H9 (cell line): ENCODE data around the gene WDR87. TPM values are rescaled to one million over a fixed set of nuclear protein-coding genes. Genes with fewer than 3 reads are reported as not detected.

Source experiments
- DNase-seq: peaks from one replicate; pipeline ENCODE4 v3.0.0-alpha.2; 2017
- H2AFZ ChIP-seq: one replicate; pipeline ENCODE4 v1.6.1; 2013; ENCODE audit warnings: mild to moderate bottlenecking, low read length, control low read depth, moderate library complexity
- H2AK5ac ChIP-seq: 2 replicates; pipeline ENCODE4 v1.6.1; 2013; ENCODE audit warnings: low read length, control low read depth, mixed read lengths; ENCODE audit not compliant: insufficient read length
- H2BK120ac ChIP-seq: one replicate; pipeline ENCODE4 v1.6.1; 2013; ENCODE audit warnings: low read depth, mild to moderate bottlenecking, low read length, control low read depth, inconsistent platforms; ENCODE audit not compliant: poor library complexity, severe bottlenecking
- H2BK12ac ChIP-seq: 2 replicates; pipeline ENCODE4 v1.6.1; 2013; ENCODE audit warnings: low read length, control low read depth, mixed read lengths, low read depth; ENCODE audit not compliant: insufficient read length
- H2BK15ac ChIP-seq: 2 replicates; pipeline ENCODE4 v1.6.1; 2013; ENCODE audit warnings: low read depth, low read length, control low read depth
- H2BK20ac ChIP-seq: one replicate; pipeline ENCODE4 v1.6.1; 2013; ENCODE audit warnings: low read depth, mild to moderate bottlenecking, low read length, control low read depth, inconsistent platforms; ENCODE audit not compliant: poor library complexity, severe bottlenecking
- H2BK5ac ChIP-seq: 2 replicates; pipeline ENCODE4 v1.6.1; 2013; ENCODE audit warnings: low read length, control low read depth, mixed read lengths; ENCODE audit not compliant: insufficient read length
- H3K14ac ChIP-seq: 2 replicates; pipeline ENCODE4 v1.6.1; 2013; ENCODE audit warnings: low read length, control low read depth; ENCODE audit not compliant: insufficient read depth
- H3K18ac ChIP-seq: 2 replicates; pipeline ENCODE4 v1.6.1; 2013; ENCODE audit warnings: low read depth, mild to moderate bottlenecking, mixed read lengths, low read length, control low read depth; ENCODE audit not compliant: insufficient read length
- H3K23ac ChIP-seq: 2 replicates; pipeline ENCODE4 v1.6.1; 2013; ENCODE audit warnings: low read length, control low read depth, mixed read lengths, low read depth; ENCODE audit not compliant: insufficient read length
- H3K23me2 ChIP-seq: 2 replicates; pipeline ENCODE4 v1.6.1; 2013; ENCODE audit warnings: low read depth, mild to moderate bottlenecking, mixed read lengths, low read length, control low read depth; ENCODE audit not compliant: insufficient read length, poor library complexity, severe bottlenecking
- H3K27ac ChIP-seq: 2 replicates; pipeline ENCODE4 v1.5.1; 2013; ENCODE audit warnings: low read length, control low read depth, mixed read lengths, low read depth; ENCODE audit not compliant: insufficient read length
- H3K27me3 ChIP-seq: 2 replicates; pipeline ENCODE4 v1.6.1; 2013; ENCODE audit warnings: low read length, control low read depth, inconsistent platforms; ENCODE audit not compliant: insufficient read depth
- H3K4ac ChIP-seq: 2 replicates; pipeline ENCODE4 v1.6.1; 2013; ENCODE audit warnings: low read depth, mild to moderate bottlenecking, control low read depth, inconsistent platforms, low read length, moderate library complexity
- H3K4me1 ChIP-seq: 2 replicates; pipeline ENCODE4 v1.6.1; 2013; ENCODE audit warnings: low read length, control low read depth, inconsistent platforms; ENCODE audit not compliant: insufficient read depth
- H3K4me2 ChIP-seq: 2 replicates; pipeline ENCODE4 v1.6.1; 2013; ENCODE audit warnings: low read length, control low read depth, mixed read lengths; ENCODE audit not compliant: insufficient read length, insufficient read depth
- H3K56ac ChIP-seq: 2 replicates; pipeline ENCODE4 v1.6.1; 2013; ENCODE audit warnings: low read depth, mild to moderate bottlenecking, mixed read lengths, low read length, control low read depth; ENCODE audit not compliant: insufficient read length
- H3K79me1 ChIP-seq: 2 replicates; pipeline ENCODE4 v1.6.1; 2013; ENCODE audit warnings: low read depth, mild to moderate bottlenecking, moderate library complexity, low read length, control low read depth, inconsistent platforms; ENCODE audit not compliant: insufficient read depth, poor library complexity, severe bottlenecking
- H3K79me2 ChIP-seq: 2 replicates; pipeline ENCODE4 v1.6.1; 2013; ENCODE audit warnings: low read length, control low read depth, inconsistent platforms; ENCODE audit not compliant: insufficient read depth
- H3K9ac ChIP-seq: 2 replicates; pipeline ENCODE4 v1.6.1; 2013; ENCODE audit warnings: low read length, control low read depth, mixed read lengths; ENCODE audit not compliant: insufficient read length; ENCODE audit errors: extremely low read depth
- H3K9me3 ChIP-seq: one replicate; pipeline ENCODE4 v1.6.1; 2013; ENCODE audit warnings: low read depth, low read length, inconsistent platforms; ENCODE audit not compliant: control insufficient read depth
- H3T11ph ChIP-seq: one replicate; pipeline ENCODE4 v1.6.1; 2013; ENCODE audit warnings: mild to moderate bottlenecking, low read length, control low read depth, inconsistent platforms
- H4K20me1 ChIP-seq: one replicate; pipeline ENCODE4 v1.6.1; 2013; ENCODE audit not compliant: control insufficient read depth, insufficient read length, insufficient read depth
- H4K5ac ChIP-seq: 2 replicates; pipeline ENCODE4 v1.6.1; 2013; ENCODE audit warnings: low read depth, mild to moderate bottlenecking, mixed read lengths, low read length, control low read depth; ENCODE audit not compliant: insufficient read length
- H4K8ac ChIP-seq: replicated peaks from 2 replicates; pipeline ENCODE4 v1.6.1; 2013; ENCODE audit warnings: low read length, control low read depth, mixed read lengths, low read depth; ENCODE audit not compliant: insufficient read length
- H4K91ac ChIP-seq: 2 replicates; pipeline ENCODE4 v1.6.1; 2013; ENCODE audit warnings: low read depth, mild to moderate bottlenecking, moderate library complexity, mixed read lengths, low read length, control low read depth; ENCODE audit not compliant: insufficient read length
- H3K27ac Mint-ChIP-seq, 3 experiments: 2 replicates in 2 of 3; 3 replicates in 1 of 3; pipeline ENCODE4 v1.8.0; 2020 to 2021; ENCODE audit warnings: mixed read lengths in 3 of 3, mild to moderate bottlenecking in 1 of 3, moderate library complexity in 1 of 3
- H3K27me3 Mint-ChIP-seq: 2 replicates; pipeline ENCODE4 v1.8.0; 2021; ENCODE audit warnings: low read depth, mild to moderate bottlenecking, moderate library complexity, mixed read lengths
- H3K36me3 Mint-ChIP-seq, 3 experiments: 2 replicates in 2 of 3; 3 replicates in 1 of 3; pipeline ENCODE4 v1.8.0; 2020 to 2021; ENCODE audit warnings: low read depth in 3 of 3, mixed read lengths in 3 of 3; ENCODE audit not compliant: insufficient read depth in 1 of 3
- H3K4me1 Mint-ChIP-seq, 2 experiments: 2 replicates each; pipeline ENCODE4 v1.8.0; 2020; ENCODE audit warnings: mixed read lengths in 2 of 2
- H3K4me3 Mint-ChIP-seq, 2 experiments: 2 replicates in 1 of 2; 3 replicates in 1 of 2; pipeline ENCODE4 v1.8.0; 2020 to 2021; ENCODE audit warnings: mild to moderate bottlenecking in 2 of 2, mixed read lengths in 2 of 2, moderate library complexity in 1 of 2
- H3K9me3 Mint-ChIP-seq, 2 experiments: 2 replicates in 1 of 2; 3 replicates in 1 of 2; pipeline ENCODE4 v1.8.0; 2020; ENCODE audit warnings: mild to moderate bottlenecking in 2 of 2, mixed read lengths in 2 of 2, moderate library complexity in 1 of 2
- WGBS: extraction: QIAGEN DNeasy Blood & Tissue Kit; methylation state at CpG from one replicate; pipeline ENCODE4 v1.1.7; 2013; ENCODE audit warnings: missing lambda C conversion rate, low lambda C conversion rate, mixed read lengths; ENCODE audit not compliant: insufficient read length; ENCODE audit errors: extremely low coverage; 5-methylcytosine and 5-hydroxymethylcytosine counted together
- total RNA-seq: library from RNA; stranded (reverse); gene quantifications from 2 replicates; pipeline ENCODE4 v1.2.1, GENCODE V29; 2021
- TF ChIP-seq, protein P1 (sequence below): fragments of 200-600 bp; sonication (generic); conservative IDR thresholded peaks from 3 replicates; pipeline ENCODE4 v1.8.0; 2021; ENCODE audit warnings: antibody characterized with exemption, mild to moderate bottlenecking

The WDR87 gene
- total RNA-seq, 1 experiment from 2014 or later = not detected

DNA sequence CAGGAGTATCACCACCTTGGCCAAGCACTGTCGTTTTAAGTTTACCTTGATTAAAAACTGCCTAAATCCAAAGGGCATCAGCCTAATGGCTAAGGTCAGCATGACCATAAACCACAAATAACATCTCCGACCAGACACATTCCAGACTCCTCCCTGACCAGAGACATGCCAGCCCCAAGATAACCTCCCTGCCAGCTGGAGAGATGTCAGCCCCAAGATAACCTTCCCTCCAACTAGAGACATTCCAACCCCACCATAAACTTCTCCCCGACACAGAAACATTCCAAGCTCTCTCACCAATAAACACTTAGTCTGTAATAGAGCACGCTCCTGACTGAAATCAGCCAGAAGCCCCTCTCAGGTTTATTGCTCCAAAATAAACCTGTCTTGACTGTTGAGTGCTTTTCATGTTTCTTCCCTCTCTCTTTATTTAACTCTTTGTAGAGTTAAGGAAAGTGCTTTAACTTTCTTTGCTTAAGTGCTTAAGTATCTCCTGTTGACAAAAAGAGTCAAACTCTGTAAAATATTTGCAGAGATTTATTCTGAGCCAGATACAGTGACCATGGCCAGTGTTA, 36.5 kb downstream of the WDR87 start:
- H3K18ac ChIP-seq = no peak overlapping the region
- TF ChIP-seq, protein P1, sequence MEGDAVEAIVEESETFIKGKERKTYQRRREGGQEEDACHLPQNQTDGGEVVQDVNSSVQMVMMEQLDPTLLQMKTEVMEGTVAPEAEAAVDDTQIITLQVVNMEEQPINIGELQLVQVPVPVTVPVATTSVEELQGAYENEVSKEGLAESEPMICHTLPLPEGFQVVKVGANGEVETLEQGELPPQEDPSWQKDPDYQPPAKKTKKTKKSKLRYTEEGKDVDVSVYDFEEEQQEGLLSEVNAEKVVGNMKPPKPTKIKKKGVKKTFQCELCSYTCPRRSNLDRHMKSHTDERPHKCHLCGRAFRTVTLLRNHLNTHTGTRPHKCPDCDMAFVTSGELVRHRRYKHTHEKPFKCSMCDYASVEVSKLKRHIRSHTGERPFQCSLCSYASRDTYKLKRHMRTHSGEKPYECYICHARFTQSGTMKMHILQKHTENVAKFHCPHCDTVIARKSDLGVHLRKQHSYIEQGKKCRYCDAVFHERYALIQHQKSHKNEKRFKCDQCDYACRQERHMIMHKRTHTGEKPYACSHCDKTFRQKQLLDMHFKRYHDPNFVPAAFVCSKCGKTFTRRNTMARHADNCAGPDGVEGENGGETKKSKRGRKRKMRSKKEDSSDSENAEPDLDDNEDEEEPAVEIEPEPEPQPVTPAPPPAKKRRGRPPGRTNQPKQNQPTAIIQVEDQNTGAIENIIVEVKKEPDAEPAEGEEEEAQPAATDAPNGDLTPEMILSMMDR = no peak
- H3K56ac ChIP-seq = no peak overlapping the region
- peaks cover 9 to 16% (median 15%) of the 10 kb centered on the region in 3 experiments for H3K36me3 Mint-ChIP-seq
- no peaks in the 10 kb centered on the region for H3K23me2 ChIP-seq
- no peaks in the 10 kb centered on the region for H4K20me1 ChIP-seq
- no peak overlapping the region for H2AFZ ChIP-seq
- DNase-seq = no peak
- WGBS = no CpG with 5 or more reads among the region's 4 CpGs
- H3K14ac ChIP-seq = no peak overlapping the region
- no peak overlapping the region for H3T11ph ChIP-seq
- no peaks in the 10 kb centered on the region for H3K27me3 ChIP-seq
- no peak overlapping the region for H4K8ac ChIP-seq
- no peaks in the 10 kb centered on the region for H3K79me2 ChIP-seq
- H2BK15ac ChIP-seq = no peak overlapping the region
- H2BK12ac ChIP-seq = no peak overlapping the region
- H3K4me2 ChIP-seq = no peak overlapping the region
- H2BK20ac ChIP-seq = no peak overlapping the region
- H3K9ac ChIP-seq = no peak overlapping the region
- H3K4me1 ChIP-seq = peaks cover 2% of the 10 kb centered on the region; the same call in 1 of the 2 replicates
- no peak overlapping the region for H4K91ac ChIP-seq
- peaks cover 10% of the 10 kb centered on the region for H3K9me3 ChIP-seq
- no peak overlapping the region for H2BK120ac ChIP-seq
- H4K5ac ChIP-seq = no peak overlapping the region
- peaks cover 16% of the 10 kb centered on the region for H3K27me3 Mint-ChIP-seq
- no peak overlapping the region for H2AK5ac ChIP-seq
- H3K4ac ChIP-seq = no peak overlapping the region
- no peak overlapping the region for H3K23ac ChIP-seq
- H3K4me1 Mint-ChIP-seq = peaks cover 16 to 28% of the 10 kb centered on the region in 2 experiments
- no peak overlapping the region; a peak in 1 of 5 replicates for H3K4me3 Mint-ChIP-seq
- no peak overlapping the region for H2BK5ac ChIP-seq
- no peaks in the 10 kb centered on the region for H3K79me1 ChIP-seq
- H3K27ac ChIP-seq = no peak overlapping the region
- H3K27ac Mint-ChIP-seq = no peak overlapping the region; a peak in 1 of 7 replicates
- H3K9me3 Mint-ChIP-seq = peaks cover 23 to 45% of the 10 kb centered on the region in 2 experiments
